ENCODE data around the gene LONP1.

The LONP1 gene

GRCh38 chr19:5727453-5728050 is 7.6 kb upstream of the LONP1 start:
- no peak for TF ChIP-seq ZNF274 (IDR thresholded peaks at IDR 0.05; ENCODE audit: low read depth, low read length)

GRCh38 chr19:5719274-5719960 is 529 bp downstream of the LONP1 start:
- peak overlapping the region; percentile 88 for H3K4me3 ChIP-seq (ENCODE audit: low read length)
- no peak for TF ChIP-seq ZNF274 (IDR thresholded peaks at IDR 0.05; ENCODE audit: low read depth, low read length)

More at GRCh38 chr19:5727453-5728050, 7.6 kb upstream of the LONP1 start:
- H3K4me3 ChIP-seq (ENCODE audit: low read length), result no peak overlapping the region

GRCh38 chr19:5718579-5719273 is 1.2 kb downstream of the LONP1 start:
- TF ChIP-seq ZNF274 (IDR thresholded peaks at IDR 0.05; ENCODE audit: low read depth, low read length), result no peak
- H3K4me3 ChIP-seq (ENCODE audit: low read length), result peak overlapping the region; percentile 88

GRCh38 chr19:5718037-5718578 is 1.8 kb downstream of the LONP1 start:
- TF ChIP-seq ZNF274 (IDR thresholded peaks at IDR 0.05; ENCODE audit: low read depth, low read length), result no peak

GRCh38 chr19:5717215-5717935 is 2.6 kb downstream of the LONP1 start:
- no peak overlapping the region for H3K4me3 ChIP-seq (ENCODE audit: low read length)
- no peak for TF ChIP-seq ZNF274 (IDR thresholded peaks at IDR 0.05; ENCODE audit: low read depth, low read length)

More at GRCh38 chr19:5718037-5718578, 1.8 kb downstream of the LONP1 start:
- peak overlapping the region; percentile 88 for H3K4me3 ChIP-seq (ENCODE audit: low read length)

GRCh38 chr19:5714816-5715215 is 5.1 kb downstream of the LONP1 start:
- no peak overlapping the region for H3K4me3 ChIP-seq (ENCODE audit: low read length)
- no peak for TF ChIP-seq ZNF274 (IDR thresholded peaks at IDR 0.05; ENCODE audit: low read depth, low read length)

GRCh38 chr19:5713228-5713627 is 6.7 kb downstream of the LONP1 start:
- no peak for TF ChIP-seq ZNF274 (IDR thresholded peaks at IDR 0.05; ENCODE audit: low read depth, low read length)
- H3K4me3 ChIP-seq (ENCODE audit: low read length), result no peak overlapping the region

- no peak for TF ChIP-seq ZNF274 (IDR thresholded peaks at IDR 0.05; ENCODE audit: low read depth, low read length)
Measured at GRCh38 chr19:5711713-5712161, 8.2 kb downstream of the LONP1 start.

GRCh38 chr19:5711025-5711424 is 8.9 kb downstream of the LONP1 start:
- no peak for TF ChIP-seq ZNF274 (IDR thresholded peaks at IDR 0.05; ENCODE audit: low read depth, low read length)
- no peak overlapping the region for H3K4me3 ChIP-seq (ENCODE audit: low read length)

More at GRCh38 chr19:5711713-5712161, 8.2 kb downstream of the LONP1 start:
- no peak overlapping the region for H3K4me3 ChIP-seq (ENCODE audit: low read length)

- no peak overlapping the region for H3K4me3 ChIP-seq (ENCODE audit: low read length)
- no peak for TF ChIP-seq ZNF274 (IDR thresholded peaks at IDR 0.05; ENCODE audit: low read depth, low read length)
Measured at GRCh38 chr19:5707576-5708575, 12.1 kb downstream of the LONP1 start.

GRCh38 chr19:5706876-5707573 is 12.9 kb downstream of the LONP1 start:
- no peak overlapping the region for H3K4me3 ChIP-seq (ENCODE audit: low read length)
- no peak for TF ChIP-seq ZNF274 (IDR thresholded peaks at IDR 0.05; ENCODE audit: low read depth, low read length)

GRCh38 chr19:5705552-5705951 is 14.4 kb downstream of the LONP1 start:
- no peak overlapping the region for H3K4me3 ChIP-seq (ENCODE audit: low read length)
- TF ChIP-seq ZNF274 (IDR thresholded peaks at IDR 0.05; ENCODE audit: low read depth, low read length), result no peak
